ENCODE measurements around the gene SMIM8. TPM values are rescaled to one million over a fixed set of nuclear protein-coding genes. Genes with fewer than 3 reads are reported as not detected.
"Not testable (repeated sequence)": the region's sequence is repeated elsewhere in the genome, so short reads cannot be mapped to it uniquely, and the experiment has no call there.

SMIM8 gene
- 10 to 100 TPM; 17.8 to 21.9 (median 20.0) TPM for polyA plus RNA-seq (ENCODE audit: insufficient read length in 4 of 4)

GRCh38 chr6:87322304-87323212 lies at the start of gene SMIM8:
Gene SMIM8 (plus strand): TSS chr6:87322588. CDS start chr6:87337032, 14,444 bp downstream.
- peak; percentile 50 to 72 (median 62) for DNase-seq (ENCODE audit: low read depth in 4 of 4, low spot score in 3 of 4)

GRCh38 chr6:87274660-87275274 lies 47.6 kb upstream of the SMIM8 start:
- no peak for DNase-seq (ENCODE audit: low read depth in 4 of 4, low spot score in 3 of 4)

GRCh38 chr6:87276624-87277023 lies 45.8 kb upstream of the SMIM8 start:
- no peak for DNase-seq (ENCODE audit: low read depth in 4 of 4, low spot score in 3 of 4)

GRCh38 chr6:87277123-87277522 lies 45.3 kb upstream of the SMIM8 start:
- no peak for DNase-seq (ENCODE audit: low read depth in 4 of 4, low spot score in 3 of 4)

GRCh38 chr6:87279196-87279595 lies 43.2 kb upstream of the SMIM8 start:
- DNase-seq (ENCODE audit: low read depth in 4 of 4, low spot score in 3 of 4), result no peak

- DNase-seq (ENCODE audit: low read depth in 4 of 4, low spot score in 3 of 4), result no peak
Observed at GRCh38 chr6:87281426-87281825, 41.0 kb upstream of the SMIM8 start.

- DNase-seq (ENCODE audit: low read depth in 4 of 4, low spot score in 3 of 4), result no peak
Observed at GRCh38 chr6:87282743-87283142, 39.6 kb upstream of the SMIM8 start.

- no peak for DNase-seq (ENCODE audit: low read depth in 4 of 4, low spot score in 3 of 4)
Observed at GRCh38 chr6:87283461-87283860, 38.9 kb upstream of the SMIM8 start.

GRCh38 chr6:87287251-87287650 lies 35.1 kb upstream of the SMIM8 start:
- DNase-seq (ENCODE audit: low read depth in 4 of 4, low spot score in 3 of 4), result no peak

- no peak for DNase-seq (ENCODE audit: low read depth in 4 of 4, low spot score in 3 of 4)
Observed at GRCh38 chr6:87289571-87289970, 32.8 kb upstream of the SMIM8 start.

- DNase-seq (ENCODE audit: low read depth in 4 of 4, low spot score in 3 of 4), result no peak
Observed at GRCh38 chr6:87291883-87292282, 30.5 kb upstream of the SMIM8 start.

GRCh38 chr6:87293526-87293925 lies 28.9 kb upstream of the SMIM8 start:
- no peak for DNase-seq (ENCODE audit: low read depth in 4 of 4, low spot score in 3 of 4)

GRCh38 chr6:87297119-87297518 lies 25.3 kb upstream of the SMIM8 start:
- DNase-seq (ENCODE audit: low read depth in 4 of 4, low spot score in 3 of 4), result no peak

- DNase-seq (ENCODE audit: low read depth in 4 of 4, low spot score in 3 of 4), result not testable (repeated sequence)
Observed at GRCh38 chr6:87301277-87301676, 21.1 kb upstream of the SMIM8 start.

- DNase-seq (ENCODE audit: low read depth in 4 of 4, low spot score in 3 of 4), result no peak
Observed at GRCh38 chr6:87308970-87309369, 13.4 kb upstream of the SMIM8 start.

GRCh38 chr6:87312860-87313259 lies 9.5 kb upstream of the SMIM8 start:
- no peak for DNase-seq (ENCODE audit: low read depth in 4 of 4, low spot score in 3 of 4)

- DNase-seq (ENCODE audit: low read depth in 4 of 4, low spot score in 3 of 4), result no peak
Observed at GRCh38 chr6:87315071-87315470, 7.3 kb upstream of the SMIM8 start.

GRCh38 chr6:87319271-87319987 lies 3.0 kb upstream of the SMIM8 start:
- DNase-seq (ENCODE audit: low read depth in 4 of 4, low spot score in 3 of 4), result no peak

GRCh38 chr6:87323880-87324279 lies 1.5 kb downstream of the SMIM8 start:
- DNase-seq (ENCODE audit: low read depth in 4 of 4, low spot score in 3 of 4), result not testable (repeated sequence)

GRCh38 chr6:87330961-87331360 lies 8.6 kb downstream of the SMIM8 start:
- DNase-seq (ENCODE audit: low read depth in 4 of 4, low spot score in 3 of 4), result no peak

- no peak for DNase-seq (ENCODE audit: low read depth in 4 of 4, low spot score in 3 of 4)
Observed at GRCh38 chr6:87333033-87333432, 10.6 kb downstream of the SMIM8 start.
